A549 treated with ZK216348 at 1 μM for 4 hours (cell line): ENCODE data around the gene RNF152. TPM values are rescaled to one million over a fixed set of nuclear protein-coding genes. Genes with fewer than 3 reads are reported as not detected.

Source experiments
- total RNA-seq: library from RNA; stranded (reverse); fragments of 200-300 nt; extraction: Qiagen RNA extraction; gene quantifications from 5 replicates; pipeline ENCODE4 v1.2.3, GENCODE V29; 2022; ENCODE audit warnings: low read depth

RNF152 gene, protein sequence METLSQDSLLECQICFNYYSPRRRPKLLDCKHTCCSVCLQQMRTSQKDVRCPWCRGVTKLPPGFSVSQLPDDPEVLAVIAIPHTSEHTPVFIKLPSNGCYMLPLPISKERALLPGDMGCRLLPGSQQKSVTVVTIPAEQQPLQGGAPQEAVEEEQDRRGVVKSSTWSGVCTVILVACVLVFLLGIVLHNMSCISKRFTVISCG
- total RNA-seq = 0.09 to 0.15 TPM in 2 of 5 replicates, not detected in the others

DNA sequence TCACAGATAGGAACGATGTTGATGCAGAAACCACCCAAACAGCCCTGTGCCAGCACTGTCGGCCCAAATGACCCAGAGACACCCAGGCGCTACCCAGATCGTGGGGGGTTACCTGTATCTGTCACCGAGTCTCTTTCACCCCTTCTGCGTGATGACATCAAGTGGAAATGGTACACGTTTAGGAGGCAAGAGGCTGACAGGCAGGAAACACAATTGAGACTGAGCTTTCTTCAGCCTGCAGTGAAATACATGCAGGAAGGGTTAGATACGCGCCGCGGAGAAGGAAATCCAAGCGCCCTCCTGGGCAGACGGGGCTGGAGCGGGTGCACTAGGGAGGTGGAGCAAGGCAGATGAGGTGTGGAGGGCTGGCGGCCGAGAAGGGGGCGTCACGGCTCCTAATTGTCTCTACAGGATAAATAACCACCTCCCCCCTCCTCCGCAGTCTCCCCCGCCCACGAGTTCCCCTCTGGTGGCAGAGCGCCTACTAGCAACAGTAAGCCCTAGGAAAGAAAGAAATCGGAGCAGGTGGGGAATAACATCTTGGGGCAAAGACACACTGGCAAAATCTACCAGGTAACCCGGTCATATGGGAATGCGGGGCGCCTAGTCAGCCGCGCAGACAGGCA, at the start of gene RNF152:
Gene RNF152 (minus strand): TSS at position 325 of the 626 bp plus-strand sequence. CDS start 76,544 bp downstream, outside the sequence.

